Femur (tissue), 1 donor: Measurements from ENCODE around the gene SLC45A1.
"Not testable (repeated sequence)": the region's sequence is repeated elsewhere in the genome, so short reads cannot be mapped to it uniquely, and the experiment has no call there.

ENCODE experiments used
- DNase-seq: peaks from one replicate; pipeline ENCODE4 v3.0.0-alpha.2; 2017

The SLC45A1 gene

GRCh38 chr1:8371372-8371991 lies 53.6 kb downstream of the SLC45A1 start:
- DNase-seq: no peak

- DNase-seq: no peak
Measured at GRCh38 chr1:8373125-8373524, 55.2 kb downstream of the SLC45A1 start.

DNA sequence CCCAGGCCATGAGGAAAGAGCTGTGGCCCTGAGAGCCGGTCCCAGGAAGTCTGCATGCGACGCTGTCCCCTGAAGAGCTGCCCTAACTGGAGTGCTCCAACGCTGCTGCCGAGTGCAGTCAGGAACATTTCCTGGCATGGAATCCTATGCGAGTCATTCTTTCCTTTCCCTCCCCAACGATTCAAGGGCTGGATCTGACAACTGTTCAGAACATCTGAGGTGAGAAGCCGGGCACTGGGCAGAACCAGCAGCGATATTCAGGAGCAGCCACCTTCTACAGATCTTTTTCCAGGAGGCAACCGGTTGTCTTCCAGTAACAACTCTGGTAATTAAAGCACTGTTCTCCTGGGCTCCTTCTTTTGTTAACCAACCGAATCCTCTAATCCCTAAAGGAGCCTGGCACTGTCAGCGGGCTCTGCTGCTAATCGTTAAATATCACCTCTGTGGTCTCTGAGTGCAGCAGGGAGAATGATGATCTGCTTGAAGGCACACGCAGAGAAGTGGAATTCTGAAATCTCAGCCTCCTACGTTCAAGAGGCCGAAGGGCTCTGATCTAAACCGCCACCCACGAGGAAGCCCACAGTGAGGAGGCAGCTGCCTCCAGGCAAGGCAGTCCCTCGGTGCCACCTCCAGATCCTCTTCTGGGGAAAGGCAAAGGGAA lies 55.8 kb downstream of the SLC45A1 start:
- DNase-seq: peak; percentile 89

- no peak for DNase-seq
Measured at GRCh38 chr1:8374356-8374755, 56.4 kb downstream of the SLC45A1 start.

DNA sequence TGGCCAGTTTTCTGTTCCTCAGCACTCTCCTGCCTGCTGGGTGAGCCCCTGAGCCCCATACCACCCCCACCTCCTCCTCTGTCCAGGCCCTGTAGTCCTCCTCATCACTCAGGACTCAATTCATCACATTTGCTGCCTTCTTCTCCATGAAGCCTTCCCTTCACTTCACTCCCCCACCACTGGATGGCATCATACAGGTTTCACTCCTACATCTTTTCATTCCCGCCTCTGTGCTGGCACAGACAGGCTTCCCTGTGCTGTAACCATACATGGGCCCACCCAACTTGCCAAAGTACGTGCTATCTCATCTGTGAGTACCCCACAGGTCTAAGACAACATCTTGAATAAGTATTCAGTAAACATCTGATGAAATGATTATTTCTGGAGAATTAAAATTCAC lies 56.9 kb downstream of the SLC45A1 start:
- no peak for DNase-seq

GRCh38 chr1:8376358-8376840 lies 58.5 kb downstream of the SLC45A1 start:
- DNase-seq: no peak

DNA sequence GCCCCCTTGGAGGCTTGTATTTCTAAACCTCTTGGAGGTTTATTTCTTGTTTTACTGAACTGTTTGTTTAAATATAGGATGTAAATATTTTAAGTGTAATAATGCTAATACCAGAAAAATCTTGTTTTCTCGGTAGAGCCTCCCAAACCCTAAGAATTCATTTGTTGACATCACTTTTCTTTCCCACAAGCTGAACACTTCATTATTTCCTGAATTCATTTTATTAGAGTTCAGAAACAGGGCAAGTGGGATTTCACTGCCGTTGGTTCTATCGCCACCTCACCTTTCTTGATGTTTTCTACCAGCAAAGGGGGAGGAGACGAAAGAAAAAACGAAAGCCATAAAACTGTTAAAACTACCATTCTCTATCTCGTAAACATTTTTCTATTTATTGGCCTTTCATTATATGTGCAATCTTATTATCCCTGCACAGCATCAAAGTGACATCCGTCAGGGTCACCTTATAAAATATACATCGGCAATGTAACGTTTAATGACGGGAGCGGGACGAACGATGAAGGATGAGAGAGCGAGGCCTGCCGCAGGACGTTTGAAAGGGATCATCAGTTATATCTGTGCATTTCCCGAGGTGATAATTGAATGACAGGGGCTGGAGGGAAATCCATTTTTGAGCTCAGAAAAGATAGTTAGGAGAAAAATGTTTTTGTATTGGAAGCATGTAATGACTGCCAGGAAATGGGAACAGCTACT lies 59.5 kb downstream of the SLC45A1 start:
- no peak for DNase-seq

- DNase-seq: no peak
Measured at GRCh38 chr1:8378178-8378577, 60.3 kb downstream of the SLC45A1 start.

DNA sequence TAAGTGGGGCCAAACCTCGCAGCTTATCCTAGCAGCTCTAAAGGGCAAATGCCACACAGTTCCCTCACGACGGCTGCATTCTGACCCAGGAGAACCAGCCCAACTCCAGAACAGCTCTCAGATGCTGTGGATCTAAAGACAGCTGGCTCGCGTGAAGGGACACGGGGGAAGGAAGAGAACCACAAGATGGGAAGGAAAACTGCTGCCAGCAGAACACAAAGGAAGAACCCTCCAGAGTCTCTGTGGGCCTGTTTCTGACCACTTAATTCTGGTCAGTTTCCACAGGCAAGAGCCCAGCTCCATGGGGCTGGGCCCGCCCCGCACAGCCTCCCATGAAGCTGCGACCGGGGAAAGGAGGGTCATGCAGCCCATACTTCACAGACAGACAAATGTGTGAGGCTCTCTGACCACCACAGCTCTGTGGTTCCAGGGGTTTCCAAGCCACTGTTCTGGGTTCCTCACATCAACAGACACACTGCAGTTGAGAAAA lies 61.1 kb downstream of the SLC45A1 start:
- DNase-seq: no peak

DNA sequence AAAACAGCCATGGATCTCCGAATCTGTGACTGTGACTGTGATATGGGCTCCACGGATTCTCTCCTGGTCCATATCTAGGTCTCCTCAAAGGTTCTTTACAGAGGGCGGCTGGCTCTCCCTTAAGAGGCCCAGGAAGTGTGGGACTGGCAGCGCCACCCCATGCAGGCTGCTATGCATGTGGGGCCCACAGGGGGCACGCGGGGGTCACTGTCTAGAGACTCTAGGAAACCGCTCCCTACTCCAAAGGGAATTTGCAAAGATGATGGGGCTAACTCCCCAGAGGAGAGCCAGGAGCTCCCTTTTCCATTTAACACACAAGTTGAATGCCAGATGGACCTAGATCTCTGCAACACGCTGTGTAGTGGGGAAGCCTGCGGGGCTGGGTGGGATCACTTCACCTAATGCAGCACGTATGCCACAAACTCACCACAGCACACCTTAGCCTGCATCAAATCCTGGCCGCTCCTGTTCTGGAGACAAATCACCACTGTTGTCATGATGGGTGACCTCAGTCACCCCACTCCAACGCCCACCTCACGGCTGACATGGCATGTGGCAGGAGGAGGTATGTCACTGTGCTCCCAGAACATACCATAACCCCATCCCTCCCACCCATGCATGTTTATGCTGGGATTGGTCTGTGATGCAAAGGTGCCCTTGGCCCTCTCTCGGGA lies 61.7 kb downstream of the SLC45A1 start:
- no peak for DNase-seq

- not testable (repeated sequence) for DNase-seq
Measured at GRCh38 chr1:8380310-8380709, 62.4 kb downstream of the SLC45A1 start.

DNA sequence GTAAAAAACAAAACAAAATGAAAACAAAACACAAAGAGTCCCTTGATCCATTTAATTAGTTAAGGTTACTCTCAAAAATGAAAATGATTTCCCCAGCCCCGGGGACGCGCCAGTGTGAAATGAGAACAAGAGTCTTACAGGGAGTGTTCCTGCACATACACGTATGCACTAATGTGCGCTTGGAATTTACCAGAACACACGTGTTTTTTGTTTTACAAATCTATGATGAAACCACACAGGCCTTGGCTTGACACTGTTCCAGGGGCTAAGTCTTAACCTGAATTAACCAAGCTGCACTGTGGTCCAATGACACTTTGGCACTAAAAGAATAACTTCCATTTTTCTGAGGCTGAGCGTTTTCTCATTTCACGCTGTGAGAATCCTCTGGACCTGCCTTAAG lies 63.7 kb downstream of the SLC45A1 start:
- no peak for DNase-seq

GRCh38 chr1:8382051-8382505 lies 64.2 kb downstream of the SLC45A1 start:
- no peak for DNase-seq

- DNase-seq: no peak
Measured at GRCh38 chr1:8382608-8383505, 64.9 kb downstream of the SLC45A1 start.

DNA sequence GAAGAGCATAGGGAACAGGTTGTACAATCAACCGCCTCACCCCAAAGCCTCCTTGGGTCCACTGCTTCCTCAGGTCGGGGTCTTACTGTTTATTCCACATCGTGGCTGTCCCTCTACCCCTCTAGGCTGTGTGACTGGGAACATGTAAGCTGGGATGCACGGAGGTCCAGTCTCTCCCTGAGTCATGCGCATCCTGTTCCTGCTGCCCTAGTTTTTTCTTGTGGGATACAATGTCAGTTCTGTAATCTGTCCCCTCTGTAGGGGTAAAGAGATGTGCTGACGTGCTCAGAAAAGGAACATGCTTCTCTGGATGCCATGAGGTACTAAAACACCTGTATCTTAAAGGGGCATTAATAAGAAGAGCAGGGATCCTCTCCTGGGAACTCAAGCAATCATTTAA lies 66.2 kb downstream of the SLC45A1 start:
- DNase-seq: no peak

DNA sequence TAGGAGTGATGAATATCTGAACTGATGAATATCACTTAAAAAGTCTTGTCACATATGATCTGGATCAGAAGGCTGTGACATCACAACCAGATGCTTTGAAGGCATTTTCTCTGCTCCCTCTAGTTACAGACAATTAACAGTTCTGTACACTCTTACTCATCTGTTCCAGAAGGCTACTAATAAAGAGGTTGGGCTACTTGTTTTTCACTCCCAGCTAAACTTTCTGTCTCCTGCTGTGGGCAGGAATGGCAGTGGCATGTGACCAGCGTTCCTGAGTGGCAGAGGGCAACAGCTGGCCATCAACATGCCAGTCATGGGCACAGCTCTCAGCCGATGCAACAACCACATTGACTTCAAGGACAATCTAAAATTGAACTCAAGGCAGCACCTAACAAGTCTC lies 66.7 kb downstream of the SLC45A1 start:
- DNase-seq: no peak

- no peak for DNase-seq
Measured at GRCh38 chr1:8386247-8386646, 68.3 kb downstream of the SLC45A1 start.

- DNase-seq: no peak
Measured at GRCh38 chr1:8388732-8389562, 71.0 kb downstream of the SLC45A1 start.

- no peak for DNase-seq
Measured at GRCh38 chr1:8389958-8390535, 72.1 kb downstream of the SLC45A1 start.

DNA sequence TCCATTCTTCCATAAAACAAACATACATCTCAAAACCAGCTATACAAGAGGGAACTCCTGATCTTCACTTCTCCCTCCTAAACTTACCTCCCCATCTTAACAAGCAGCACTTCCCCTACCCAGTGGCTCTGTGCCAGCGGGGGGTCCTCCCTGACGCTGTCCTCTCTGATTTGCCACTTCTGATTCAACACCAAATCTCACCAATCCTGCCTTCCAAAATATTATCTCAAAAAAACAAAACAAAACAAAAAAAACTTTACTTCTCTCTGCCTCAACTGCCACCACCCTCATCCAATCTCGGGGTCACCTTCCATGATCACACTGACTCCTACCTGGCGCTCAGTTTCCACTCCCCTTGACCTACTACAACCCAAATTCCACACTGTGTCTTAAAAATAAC lies 72.8 kb downstream of the SLC45A1 start:
- no peak for DNase-seq

- DNase-seq: no peak
Measured at GRCh38 chr1:8392522-8392921, 74.6 kb downstream of the SLC45A1 start.
